Lower leg skin (tissue), 3 donors: ENCODE data around the gene FBXL13.

Experiments
- CTCF ChIP-seq, 3 donors: fragments of 450-650 bp; IDR thresholded peaks; one replicate each; pipeline ENCODE4 v1.5.1; 2016; ENCODE audit warnings: antibody characterized with exemption in 3 of 3, mild to moderate bottlenecking in 3 of 3, moderate library complexity in 2 of 3
- POLR2A ChIP-seq, 2 donors: fragments of 450-650 bp; IDR thresholded peaks; one replicate each; pipeline ENCODE4 v1.6.1; 2016 to 2017; ENCODE audit warnings: antibody characterized with exemption in 2 of 2, mild to moderate bottlenecking in 1 of 2, moderate library complexity in 1 of 2

- TF ChIP-seq CTCF (IDR thresholded peaks at IDR 0.05) (no peak), POLR2A (IDR thresholded peaks at IDR 0.05) (no peak)
These were observed 89.3 kb downstream of the FBXL13 start for GRCh38 chr7:102985176-102985783.
